Endometrium (tissue), 2 donors: ENCODE results near the gene PCK2.
"Not testable (repeated sequence)": the region's sequence is repeated elsewhere in the genome, so short reads cannot be mapped to it uniquely, and the experiment has no call there.

Experiments
- FAIRE-seq: peaks from 2 replicates; lab custom pipeline; 2012; peaks lifted over from hg19 to GRCh38; lab: Jason Lieb, UNC
- donor health status: control.
- donor health status: control.

Gene PCK2

GRCh38 chr14:24093901-24094840 is at the start of gene PCK2:
TSS of gene PCK2 (plus strand) at chr14:24094311. CDS start at chr14:24094406, 95 bp downstream.
- no peak for FAIRE-seq

- FAIRE-seq = not testable (repeated sequence)
These were observed 45.1 kb upstream of the PCK2 start for GRCh38 chr14:24049002-24049401.

- FAIRE-seq = not testable (repeated sequence)
These were observed 43.4 kb upstream of the PCK2 start for GRCh38 chr14:24050753-24051152.

GRCh38 chr14:24051176-24051788 is 42.8 kb upstream of the PCK2 start:
- no peak for FAIRE-seq

- no peak for FAIRE-seq
These were observed 42.1 kb upstream of the PCK2 start, which contains the start of gene CARMIL3 for GRCh38 chr14:24051789-24052655. TSS of gene CARMIL3 (plus strand) at chr14:24052009. CDS start at chr14:24052154, 145 bp downstream.

- no peak for FAIRE-seq
These were observed 41.2 kb upstream of the PCK2 start for GRCh38 chr14:24052656-24053547.

- no peak for FAIRE-seq
These were observed 40.4 kb upstream of the PCK2 start for GRCh38 chr14:24053548-24054323.

GRCh38 chr14:24054324-24054641 is 39.8 kb upstream of the PCK2 start:
- no peak for FAIRE-seq

- FAIRE-seq = no peak
These were observed 39.5 kb upstream of the PCK2 start for GRCh38 chr14:24054646-24055045.

GRCh38 chr14:24055971-24056799 is 37.9 kb upstream of the PCK2 start:
- FAIRE-seq = no peak

- FAIRE-seq = no peak
These were observed 37.3 kb upstream of the PCK2 start for GRCh38 chr14:24056800-24057184.

GRCh38 chr14:24057271-24057670 is 36.8 kb upstream of the PCK2 start:
- no peak for FAIRE-seq

GRCh38 chr14:24057867-24058259 is 36.2 kb upstream of the PCK2 start:
- FAIRE-seq = no peak

- FAIRE-seq = no peak
These were observed 35.7 kb upstream of the PCK2 start for GRCh38 chr14:24058260-24058950.

GRCh38 chr14:24058951-24059475 is 35.1 kb upstream of the PCK2 start:
- no peak for FAIRE-seq

- no peak for FAIRE-seq
These were observed 34.2 kb upstream of the PCK2 start for GRCh38 chr14:24059841-24060388.

- FAIRE-seq = no peak
These were observed 33.7 kb upstream of the PCK2 start for GRCh38 chr14:24060443-24060842.
